GM23248 (cell line): Measurements from ENCODE around the gene SAMD8.

Experiments used
- EZH2 ChIP-seq: fragments of 200-600 bp; sonication (generic); IDR thresholded peaks from 2 replicates; pipeline ENCODE4 v1.6.1; 2018; ENCODE audit warnings: antibody characterized with exemption, mild to moderate bottlenecking; ENCODE audit not compliant: insufficient read depth, poor library complexity, severe bottlenecking
- EZH2phosphoT487 ChIP-seq: fragments of 200-600 bp; sonication (generic); IDR thresholded peaks from 2 replicates; pipeline ENCODE4 v1.6.1; 2018; ENCODE audit warnings: antibody characterized with exemption, moderate library complexity, mild to moderate bottlenecking, low read depth; ENCODE audit not compliant: insufficient read depth

DNA sequence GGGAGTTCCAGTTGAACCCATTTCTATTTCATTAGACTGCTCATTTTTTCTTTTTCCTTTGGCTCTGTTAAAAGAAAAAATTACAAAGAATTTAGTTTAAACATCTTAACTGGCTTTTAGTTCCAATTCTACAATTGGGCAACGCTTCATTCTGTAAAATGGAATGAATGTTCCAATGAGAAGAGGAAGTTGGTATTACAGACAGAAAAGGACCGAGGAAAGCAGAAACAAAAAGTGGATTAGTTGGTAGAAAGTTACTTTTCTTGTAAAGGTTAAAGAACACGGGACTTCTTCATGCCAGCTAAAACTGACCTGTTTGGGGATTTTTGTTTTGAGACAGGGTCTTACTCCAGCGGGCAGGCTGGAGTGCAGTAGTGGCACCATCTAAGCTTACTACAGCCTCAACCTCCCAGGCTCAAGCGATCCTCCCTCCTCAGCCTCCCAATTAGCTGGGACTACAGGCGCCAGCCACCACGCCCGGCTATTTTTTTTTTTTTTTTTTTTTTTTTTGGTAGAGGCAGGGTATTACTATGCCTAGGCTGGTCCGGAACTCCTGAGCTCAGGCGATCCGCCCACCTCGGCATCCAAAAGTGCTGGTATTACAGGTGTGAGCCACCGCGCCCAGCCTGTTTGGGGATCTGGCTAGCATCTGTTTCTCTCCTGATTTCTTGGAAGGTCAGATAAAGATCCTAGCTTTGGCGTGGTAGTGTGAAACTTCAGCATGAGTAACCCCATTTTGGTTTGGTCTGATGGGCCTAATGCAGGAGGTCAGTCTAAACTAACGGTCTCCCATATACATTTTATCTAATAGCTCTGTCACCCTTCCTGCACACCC lies 97.8 kb downstream of the SAMD8 start:
- TF ChIP-seq EZH2 = no peak
- TF ChIP-seq EZH2phosphoT487 = no peak
